Astrocyte of the cerebellum (primary cell): ENCODE data around the gene TBKBP1.
"Not testable (repeated sequence)": the region's sequence is repeated elsewhere in the genome, so short reads cannot be mapped to it uniquely, and the experiment has no call there.

Source experiments
- DNase-seq: peaks from one replicate; pipeline ENCODE4 v3.0.0-alpha.2; 2011; ENCODE audit warnings: low read depth
- H3K4me3 ChIP-seq: 2 replicates; pipeline ENCODE4 v1.5.1; 2011; ENCODE audit warnings: mild to moderate bottlenecking, low read depth, low read length, moderate library complexity
- in situ Hi-C: cut with HindIII; loops from 2 replicates; pipeline ENCODE4 v1.10.0; 2017; ENCODE audit warnings: low sequenced_read_pairs
- TF ChIP-seq, protein P1 (sequence below): IDR thresholded peaks from 2 replicates; pipeline ENCODE4 v1.5.1; 2012; ENCODE audit warnings: low read length, low read depth, moderate library complexity, mild to moderate bottlenecking; ENCODE audit errors: missing control alignments

The TBKBP1 gene

DNA sequence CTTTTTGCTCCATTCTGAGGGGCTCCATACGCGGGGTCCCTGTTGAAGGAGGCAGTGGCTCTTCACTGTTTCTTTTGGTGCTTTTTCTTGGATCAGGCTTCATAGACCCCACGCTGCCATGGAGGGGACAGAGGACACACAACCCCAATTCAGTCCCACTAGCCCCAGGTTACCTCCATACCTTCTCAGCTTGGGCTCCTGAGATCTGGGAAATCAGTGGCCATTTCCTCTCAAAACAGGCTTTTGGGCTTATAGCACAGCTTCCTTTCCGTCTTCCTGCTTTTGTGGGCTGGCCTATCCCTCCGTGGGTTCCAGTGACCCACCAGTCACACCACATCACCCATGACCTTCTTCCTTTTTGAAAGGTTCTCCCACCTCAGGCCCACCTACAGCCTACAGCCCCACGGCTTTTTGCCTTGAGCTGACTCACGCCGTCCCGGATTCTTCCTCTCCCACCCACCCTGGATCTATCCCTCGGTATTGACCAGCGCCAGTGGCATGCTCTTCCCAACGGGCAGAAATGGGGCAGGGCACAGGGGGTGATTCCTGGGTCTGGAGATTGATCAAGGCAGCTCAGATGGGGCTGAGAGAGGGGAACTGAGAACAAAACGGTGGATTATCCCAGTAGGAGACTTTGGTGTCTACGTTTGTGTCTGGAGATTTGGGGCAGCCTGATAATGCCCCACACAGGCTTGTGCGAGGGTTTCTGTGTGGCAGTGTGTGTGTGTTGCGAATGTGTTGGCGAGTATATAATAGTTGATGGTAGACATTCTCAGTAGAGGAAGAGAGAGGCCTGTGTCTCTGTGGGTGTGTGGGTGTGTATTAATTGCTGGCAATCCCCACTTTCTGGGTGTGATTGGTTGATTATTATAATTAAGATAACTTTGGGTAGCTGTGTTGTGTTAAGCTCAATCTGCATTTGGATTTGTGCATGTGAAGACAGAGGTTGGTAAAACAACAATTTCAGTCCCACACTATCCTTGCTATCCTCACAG is 42.8 kb downstream of the TBKBP1 start:
- in situ Hi-C loops, result no loop called here
- no peak overlapping the region for H3K4me3 ChIP-seq
- DNase-seq, result no peak
- TF ChIP-seq, protein P1, sequence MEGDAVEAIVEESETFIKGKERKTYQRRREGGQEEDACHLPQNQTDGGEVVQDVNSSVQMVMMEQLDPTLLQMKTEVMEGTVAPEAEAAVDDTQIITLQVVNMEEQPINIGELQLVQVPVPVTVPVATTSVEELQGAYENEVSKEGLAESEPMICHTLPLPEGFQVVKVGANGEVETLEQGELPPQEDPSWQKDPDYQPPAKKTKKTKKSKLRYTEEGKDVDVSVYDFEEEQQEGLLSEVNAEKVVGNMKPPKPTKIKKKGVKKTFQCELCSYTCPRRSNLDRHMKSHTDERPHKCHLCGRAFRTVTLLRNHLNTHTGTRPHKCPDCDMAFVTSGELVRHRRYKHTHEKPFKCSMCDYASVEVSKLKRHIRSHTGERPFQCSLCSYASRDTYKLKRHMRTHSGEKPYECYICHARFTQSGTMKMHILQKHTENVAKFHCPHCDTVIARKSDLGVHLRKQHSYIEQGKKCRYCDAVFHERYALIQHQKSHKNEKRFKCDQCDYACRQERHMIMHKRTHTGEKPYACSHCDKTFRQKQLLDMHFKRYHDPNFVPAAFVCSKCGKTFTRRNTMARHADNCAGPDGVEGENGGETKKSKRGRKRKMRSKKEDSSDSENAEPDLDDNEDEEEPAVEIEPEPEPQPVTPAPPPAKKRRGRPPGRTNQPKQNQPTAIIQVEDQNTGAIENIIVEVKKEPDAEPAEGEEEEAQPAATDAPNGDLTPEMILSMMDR, result no peak

DNA sequence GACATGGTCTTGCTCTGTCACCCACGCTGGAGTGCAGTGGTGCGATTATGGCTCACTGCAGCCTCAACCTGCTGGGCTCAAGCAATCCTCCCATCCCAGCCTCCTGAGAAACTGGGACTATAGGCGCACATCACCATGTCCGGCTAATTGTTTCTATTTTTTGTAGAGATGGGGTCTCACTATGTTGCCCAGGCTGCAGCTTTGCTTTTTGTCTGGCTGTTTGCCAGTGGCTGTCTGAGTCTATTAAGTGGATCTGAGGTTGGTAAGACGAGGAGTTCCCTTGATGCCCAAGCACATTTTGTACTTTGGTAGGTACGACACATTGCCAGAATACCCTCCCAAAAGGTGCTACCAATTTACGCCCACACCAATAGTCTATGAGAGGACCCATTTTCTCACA is 44.2 kb downstream of the TBKBP1 start:
- no peak overlapping the region for H3K4me3 ChIP-seq
- DNase-seq, result no peak
- in situ Hi-C loops, result no loop called here
- TF ChIP-seq, protein P1, result no peak

DNA sequence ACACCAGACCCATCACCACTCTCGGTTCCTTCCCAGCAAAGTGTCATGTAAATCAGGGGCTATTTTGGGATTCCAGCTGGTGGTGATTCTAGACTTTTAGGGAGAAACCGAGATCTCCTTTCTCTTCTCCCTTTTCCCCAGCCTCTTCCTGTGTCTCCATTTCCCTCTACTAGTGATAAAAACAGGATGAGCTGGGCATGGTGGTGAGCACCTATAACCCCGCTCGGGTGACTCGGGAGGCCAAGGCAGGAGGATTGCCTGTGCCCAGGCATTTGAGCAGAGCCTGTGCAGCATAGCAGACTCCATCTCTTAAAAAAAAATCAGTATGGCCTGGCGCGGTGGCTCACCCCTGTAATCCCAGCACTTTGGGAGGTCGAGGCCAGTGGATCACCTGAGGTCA is 45.2 kb downstream of the TBKBP1 start:
- in situ Hi-C loops, result no loop called here
- no peak for DNase-seq
- no peak overlapping the region for H3K4me3 ChIP-seq
- TF ChIP-seq, protein P1, result no peak

DNA sequence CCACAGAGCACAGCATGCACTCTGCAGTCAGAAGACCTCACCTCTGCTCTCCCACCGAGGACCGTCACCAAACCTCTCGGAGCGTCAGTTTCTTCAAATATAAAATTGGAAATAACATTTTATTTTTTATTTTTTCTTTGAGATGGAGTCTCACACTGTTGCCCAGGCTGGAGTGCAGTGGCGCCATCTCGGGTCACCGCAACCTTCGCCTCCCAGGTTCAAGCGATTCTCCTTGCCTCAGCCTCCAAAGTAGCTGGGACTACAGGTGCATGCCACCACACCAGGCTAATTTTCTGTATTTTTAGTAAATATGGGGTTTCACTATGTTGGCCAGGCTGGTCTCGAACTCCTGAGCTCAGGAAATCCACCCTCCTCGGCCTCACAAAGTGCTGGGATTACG is 46.0 kb downstream of the TBKBP1 start:
- in situ Hi-C loops, DNase-seq, H3K4me3 ChIP-seq: not testable (repeated sequence)

DNA sequence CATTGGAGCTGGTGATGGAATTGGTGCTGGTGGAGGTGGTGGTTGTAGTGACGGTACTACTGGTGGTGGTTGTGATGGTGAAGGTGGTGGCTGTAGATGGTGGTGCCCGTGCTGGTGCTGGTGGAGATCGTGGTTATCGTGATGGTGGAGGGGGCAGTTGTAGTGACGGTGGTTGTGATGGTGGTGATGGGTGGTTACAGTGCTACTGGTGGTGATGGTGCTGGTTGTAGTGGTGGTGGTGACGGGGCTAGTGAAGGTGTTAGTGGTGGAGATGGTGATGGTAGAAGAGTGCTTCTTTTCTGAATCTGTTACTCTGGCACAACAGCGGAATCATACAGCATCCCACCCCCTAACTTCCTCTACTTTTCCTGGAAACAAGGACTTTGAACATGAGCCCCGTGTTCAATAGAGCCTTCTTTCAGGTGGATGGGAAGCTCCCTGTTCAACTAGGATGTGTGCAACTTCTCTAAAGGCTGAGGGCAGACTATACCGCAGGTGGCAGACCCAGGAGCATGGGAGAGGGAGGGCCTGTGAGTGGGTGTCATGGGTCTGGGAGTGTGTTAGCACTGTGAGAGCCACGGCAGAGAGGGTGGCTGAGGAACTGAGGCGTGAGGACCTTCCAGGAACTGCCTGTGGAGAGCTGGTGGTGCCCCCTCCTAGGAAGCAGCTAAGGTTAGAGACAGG is 47.3 kb downstream of the TBKBP1 start:
- no peak for DNase-seq
- TF ChIP-seq, protein P1, result no peak
- in situ Hi-C loops, result no loop called here
- no peak overlapping the region for H3K4me3 ChIP-seq

DNA sequence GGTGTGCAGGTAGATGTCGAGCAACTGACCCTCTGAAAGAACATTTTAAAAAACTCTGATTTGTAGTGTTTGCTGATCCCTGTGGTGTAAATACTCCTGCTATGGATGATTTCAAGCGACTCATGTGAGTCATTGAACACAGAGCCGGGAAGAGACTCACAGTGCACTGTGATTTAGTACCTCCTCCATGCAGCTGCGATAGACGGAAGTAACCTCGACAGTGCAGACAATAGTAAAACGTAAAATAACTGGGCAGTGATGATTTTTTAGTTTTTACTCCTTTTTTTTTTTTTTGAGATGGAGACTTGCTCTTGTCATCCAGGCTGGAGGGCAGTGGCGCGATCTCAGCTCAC is 47.8 kb downstream of the TBKBP1 start:
- DNase-seq, result no peak
- H3K4me3 ChIP-seq, result no peak overlapping the region
- TF ChIP-seq, protein P1, result no peak
- in situ Hi-C loops, result no loop called here
